GM12878 (cell line): ENCODE results near the gene TTLL7. TPM values are rescaled to one million over a fixed set of nuclear protein-coding genes. Genes with fewer than 3 reads are reported as not detected.

Source experiments
- ATAC-seq: fragments of 200-7000 bp; cut with Tn5 transposase; 3 replicates; pipeline ENCODE4 v1.9.1; 2020; ENCODE audit warnings: mild to moderate bottlenecking, moderate library complexity
- BruUV-seq: library from RNA; stranded (reverse); fragments of 400-500 nt; replicated peaks from 2 replicates; lab custom pipeline; 2021; lab: Mats Ljungman, UMichigan
- CTCF ChIA-PET: fragments of 300-600 bp; sonication (Branson Sonifier 250); formaldehyde crosslinking; extraction: SDS; loops from one replicate; lab custom pipeline; 2021; ENCODE audit warnings: inconsistent platforms; lab: Yijun Ruan, JAX
- POLR2A ChIA-PET: fragments of 350-600 bp; formaldehyde crosslinking; extraction: SDS; loops from one replicate; lab custom pipeline; 2021; ENCODE audit warnings: inconsistent platforms; lab: Charles Lee
- RAD21 ChIA-PET: fragments of 300-600 bp; sonication (Branson Sonifier 250); formaldehyde crosslinking; loops from one replicate; lab custom pipeline; 2023; ENCODE audit warnings: antibody characterized with exemption; ENCODE audit not compliant: unreplicated experiment; lab: Charles Lee
- SMC1A ChIA-PET: fragments of 300-600 bp; sonication (Branson Sonifier 250); formaldehyde crosslinking; loops from one replicate; lab custom pipeline; 2023; ENCODE audit not compliant: unreplicated experiment, uncharacterized antibody; lab: Charles Lee
- DNase-seq: peaks from one replicate; pipeline ENCODE4 v3.0.0-alpha.2; 2011; ENCODE audit warnings: low read depth, low spot score
- FAIRE-seq: peaks from 3 replicates; lab custom pipeline; 2011; peaks lifted over from hg19 to GRCh38; lab: Jason Lieb, UNC
- H2AFZ ChIP-seq: 2 replicates; pipeline ENCODE4 v1.6.0; 2011; ENCODE audit warnings: low read depth, low read length, control low read depth; ENCODE audit not compliant: control insufficient read depth
- H3K27ac ChIP-seq: 2 replicates; pipeline ENCODE4 v1.5.1; 2011; ENCODE audit warnings: control low read depth; ENCODE audit not compliant: control insufficient read depth, insufficient read depth
- H3K27me3 ChIP-seq, 2 experiments: replicated peaks in 1 of 2; 2 replicates each; pipeline versions ENCODE4 v1.6.0 to v1.6.1; 2011; ENCODE audit warnings: low read length in 1 of 2; ENCODE audit not compliant: control insufficient read depth in 2 of 2, insufficient read depth in 2 of 2
- H3K36me3 ChIP-seq, 2 experiments: 2 replicates each; pipeline ENCODE4 v1.5.1; 2011; ENCODE audit warnings: low read length in 1 of 2; ENCODE audit not compliant: control insufficient read depth in 2 of 2, insufficient read depth in 2 of 2
- H3K4me1 ChIP-seq: 2 replicates; pipeline ENCODE4 v1.6.1; 2011; ENCODE audit warnings: mild to moderate bottlenecking, low read length, moderate library complexity, mixed read lengths; ENCODE audit not compliant: control insufficient read depth, insufficient read depth
- H3K4me2 ChIP-seq: 2 replicates; pipeline ENCODE4 v1.6.0; 2011; ENCODE audit warnings: control low read depth; ENCODE audit not compliant: control insufficient read depth, insufficient read depth
- H3K4me3 ChIP-seq: fragments of 200-600 bp; sonication (generic); 2 replicates; pipeline ENCODE4 v1.5.1; 2016
- H3K79me2 ChIP-seq: 2 replicates; pipeline ENCODE4 v1.6.0; 2011; ENCODE audit warnings: low read length; ENCODE audit not compliant: control insufficient read depth, insufficient read depth
- H3K9ac ChIP-seq: 2 replicates; pipeline ENCODE4 v1.8.0; 2011; ENCODE audit warnings: low read length, control low read depth, mixed read lengths; ENCODE audit not compliant: control insufficient read depth, insufficient read depth
- H3K9me3 ChIP-seq: replicated peaks from 3 replicates; pipeline ENCODE4 v1.5.1; 2011; ENCODE audit warnings: mild to moderate bottlenecking, low read length; ENCODE audit not compliant: control insufficient read depth, insufficient read depth
- H4K20me1 ChIP-seq: 2 replicates; pipeline ENCODE4 v1.6.0; 2011; ENCODE audit not compliant: control insufficient read depth, insufficient read depth
- CBFB ChIP-seq: IDR thresholded peaks from 2 replicates; pipeline ENCODE4 v1.6.1; 2016; ENCODE audit warnings: antibody characterized with exemption, low read depth
- CBX3 ChIP-seq: fragments of 200-600 bp; sonication (generic); IDR thresholded peaks from 2 replicates; pipeline ENCODE4 v1.6.1; 2016; ENCODE audit warnings: low read depth, borderline replicate concordance
- CEBPB ChIP-seq, 2 experiments: fragments of 150-350 bp in 1 of 2; IDR thresholded peaks; 2 replicates each; pipeline ENCODE4 v1.6.1; 2012 to 2014; ENCODE audit warnings: low read depth in 2 of 2, low read length in 2 of 2, borderline replicate concordance in 1 of 2, inconsistent platforms in 1 of 2
- EED ChIP-seq: sonication (generic); IDR thresholded peaks from 2 replicates; pipeline ENCODE4 v1.6.1; 2016; ENCODE audit warnings: antibody characterized with exemption, low read depth
- JUND ChIP-seq: IDR thresholded peaks from 2 replicates; pipeline ENCODE4 v1.6.1; 2012; ENCODE audit warnings: low read depth, mild to moderate bottlenecking, low read length, improper control_type of control experiment, moderate library complexity
- POLR2AphosphoS5 ChIP-seq: IDR thresholded peaks from 2 replicates; pipeline ENCODE4 v1.6.1; 2011; ENCODE audit warnings: mild to moderate bottlenecking, low read length, inconsistent platforms
- RELA ChIP-seq: fragments of 450-650 bp; IDR thresholded peaks from 2 replicates; pipeline ENCODE4 v1.8.0; 2014; ENCODE audit warnings: borderline replicate concordance; ENCODE audit not compliant: partially characterized antibody
- SMARCA5 ChIP-seq: fragments of 450-650 bp; IDR thresholded peaks from 2 replicates; pipeline ENCODE4 v1.6.1; 2017; ENCODE audit warnings: mild to moderate bottlenecking
- SREBF2 ChIP-seq: IDR thresholded peaks from 2 replicates; pipeline ENCODE4 v1.6.1; 2012; ENCODE audit warnings: mild to moderate bottlenecking, low read length
- SRF ChIP-seq, 2 experiments: IDR thresholded peaks; 2 replicates each; pipeline ENCODE4 v1.6.1; 2011; ENCODE audit warnings: low read depth in 2 of 2, low read length in 2 of 2, mild to moderate bottlenecking in 1 of 2, moderate library complexity in 1 of 2
- SUPT20H ChIP-seq: IDR thresholded peaks from 2 replicates; pipeline ENCODE4 v1.6.1; 2011; ENCODE audit warnings: low read depth, mild to moderate bottlenecking, low read length, moderate library complexity, borderline replicate concordance; ENCODE audit not compliant: control insufficient read depth
- TBL1XR1 ChIP-seq: IDR thresholded peaks from 2 replicates; pipeline ENCODE4 v1.6.1; 2012; ENCODE audit warnings: low read depth, low read length, improper control_type of control experiment
- WRNIP1 ChIP-seq: IDR thresholded peaks from 2 replicates; pipeline ENCODE4 v1.6.1; 2011; ENCODE audit warnings: low read depth, low read length, improper control_type of control experiment, borderline replicate concordance
- WGBS: methylation state at CpG from one replicate; pipeline ENCODE4 v1.1.6; 2016; ENCODE audit warnings: low lambda C conversion rate; ENCODE audit not compliant: insufficient replicate concordance, insufficient coverage; ENCODE audit errors: missing lambda C conversion rate; 5-methylcytosine and 5-hydroxymethylcytosine counted together
- in situ Hi-C: fragments of 300-500 bp; cut with MboI; formaldehyde crosslinking; loops from 9 replicates; pipeline ENCODE4 v1.14.3; 2018; ENCODE audit warnings: mixed read lengths
- intact Hi-C: fragments of 100-400 bp; cut with micrococcal nuclease; formaldehyde crosslinking; loops from one replicate; pipeline ENCODE4 v1.14.2; 2022; ENCODE audit not compliant: unreplicated experiment
- polyA plus RNA-seq, 11 experiments: library from polyadenylated mRNA; depleted of rRNA in 4 of 11; unstranded in 6 of 11; stranded (reverse) in 5 of 11; fragments of >200 nt; fragmentation: Nextera tagmentation in 4 of 11; fragmentation: Illumina TruSeq in 1 of 11; extraction: Ambion mirVana in 4 of 11; extraction: Trizol in 1 of 11; gene quantifications; 1 replicate in 1 of 11; 2 replicates in 10 of 11; pipeline versions ENCODE4 v1.2.1 to v1.2.3, GENCODE V29; 2011 to 2016; ENCODE audit warnings: inconsistent platforms in 2 of 11, missing spikeins in 2 of 11, low read depth in 1 of 11
- total RNA-seq, 4 experiments: library from RNA; depleted of rRNA in 3 of 4; stranded (reverse); fragments of >200 nt in 3 of 4; fragmentation: Illumina TruSeq in 1 of 4; extraction: Trizol in 1 of 4; gene quantifications; 2 replicates each; pipeline versions ENCODE4 v1.2.1 to v1.2.3, GENCODE V29; 2013 to 2021
- TF ChIP-seq, protein P1 (sequence below): IDR thresholded peaks from 2 replicates; pipeline ENCODE4 v1.6.1; 2012; ENCODE audit warnings: low read length, inconsistent platforms
- TF ChIP-seq, protein P2 (sequence below): fragments of 450-650 bp; IDR thresholded peaks from 2 replicates; pipeline ENCODE4 v1.6.1; 2017; ENCODE audit warnings: mild to moderate bottlenecking, low read depth, inconsistent platforms; ENCODE audit not compliant: poor library complexity, severe bottlenecking

Gene TTLL7
- total and polyA plus RNA-seq, 10 of the 15 experiments (the other 5 are each of a cell fraction or from before 2014, with no cell fraction given) = 0.03 to 1.4 (median 0.61) TPM

DNA sequence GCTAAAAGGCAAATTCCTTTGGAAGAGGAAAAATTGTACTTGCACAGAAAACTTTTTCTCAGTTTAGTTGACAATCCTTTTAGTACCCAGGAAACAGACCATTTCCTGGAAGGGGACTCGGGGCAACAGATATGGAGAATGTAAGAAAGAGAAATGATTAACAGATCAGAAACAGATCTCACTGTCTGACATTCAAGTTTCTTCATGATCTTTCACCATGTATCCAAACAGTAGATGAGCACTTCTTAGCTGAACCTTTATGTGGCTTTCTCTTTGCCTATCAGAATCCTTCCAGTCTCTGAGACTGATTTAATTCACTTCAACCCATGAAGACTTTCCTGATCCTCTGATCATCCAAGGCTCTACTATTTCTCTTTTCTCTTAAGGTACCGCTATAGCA is 2.7 kb downstream of the TTLL7 start:
- CTCF ChIA-PET = no interaction called here
- WGBS = 3% methylated on average over 2 of the region's 2 CpGs

More for the DNA sequence above, 2.7 kb downstream of the TTLL7 start:
- intact Hi-C loops (no loop called here), in situ Hi-C loops (no loop called here)
- TF ChIP-seq JUND (no peak), SUPT20H (no peak), POLR2AphosphoS5 (no peak), EED (no peak), CBX3 (no peak), SRF (IDR thresholded peaks at IDR 0.05; ENCODE audit: low read depth in 2 of 2, low read length in 2 of 2) (no peak), CBFB (no peak), TBL1XR1 (no peak), RELA (no peak), CEBPB (IDR thresholded peaks at IDR 0.05; ENCODE audit: borderline replicate concordance in 1 of 2, low read depth in 2 of 2, low read length in 2 of 2) (no peak), WRNIP1 (no peak), SREBF2 (no peak), SMARCA5 (no peak)
- TF ChIP-seq, protein P1, sequence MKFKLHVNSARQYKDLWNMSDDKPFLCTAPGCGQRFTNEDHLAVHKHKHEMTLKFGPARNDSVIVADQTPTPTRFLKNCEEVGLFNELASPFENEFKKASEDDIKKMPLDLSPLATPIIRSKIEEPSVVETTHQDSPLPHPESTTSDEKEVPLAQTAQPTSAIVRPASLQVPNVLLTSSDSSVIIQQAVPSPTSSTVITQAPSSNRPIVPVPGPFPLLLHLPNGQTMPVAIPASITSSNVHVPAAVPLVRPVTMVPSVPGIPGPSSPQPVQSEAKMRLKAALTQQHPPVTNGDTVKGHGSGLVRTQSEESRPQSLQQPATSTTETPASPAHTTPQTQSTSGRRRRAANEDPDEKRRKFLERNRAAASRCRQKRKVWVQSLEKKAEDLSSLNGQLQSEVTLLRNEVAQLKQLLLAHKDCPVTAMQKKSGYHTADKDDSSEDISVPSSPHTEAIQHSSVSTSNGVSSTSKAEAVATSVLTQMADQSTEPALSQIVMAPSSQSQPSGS = no peak
- TF ChIP-seq, protein P2, sequence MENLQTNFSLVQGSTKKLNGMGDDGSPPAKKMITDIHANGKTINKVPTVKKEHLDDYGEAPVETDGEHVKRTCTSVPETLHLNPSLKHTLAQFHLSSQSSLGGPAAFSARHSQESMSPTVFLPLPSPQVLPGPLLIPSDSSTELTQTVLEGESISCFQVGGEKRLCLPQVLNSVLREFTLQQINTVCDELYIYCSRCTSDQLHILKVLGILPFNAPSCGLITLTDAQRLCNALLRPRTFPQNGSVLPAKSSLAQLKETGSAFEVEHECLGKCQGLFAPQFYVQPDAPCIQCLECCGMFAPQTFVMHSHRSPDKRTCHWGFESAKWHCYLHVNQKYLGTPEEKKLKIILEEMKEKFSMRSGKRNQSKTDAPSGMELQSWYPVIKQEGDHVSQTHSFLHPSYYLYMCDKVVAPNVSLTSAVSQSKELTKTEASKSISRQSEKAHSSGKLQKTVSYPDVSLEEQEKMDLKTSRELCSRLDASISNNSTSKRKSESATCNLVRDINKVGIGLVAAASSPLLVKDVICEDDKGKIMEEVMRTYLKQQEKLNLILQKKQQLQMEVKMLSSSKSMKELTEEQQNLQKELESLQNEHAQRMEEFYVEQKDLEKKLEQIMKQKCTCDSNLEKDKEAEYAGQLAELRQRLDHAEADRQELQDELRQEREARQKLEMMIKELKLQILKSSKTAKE = no peak
- no peaks in the 10 kb centered on the region for H3K4me1 ChIP-seq
- no peaks in the 10 kb centered on the region; a peak in 2 of 4 replicates for H3K27me3 ChIP-seq
- no peak overlapping the region for H2AFZ ChIP-seq
- H3K79me2 ChIP-seq = no peaks in the 10 kb centered on the region
- no TSS peak for BruUV-seq
- H3K9me3 ChIP-seq = no peaks in the 10 kb centered on the region
- no peaks in the 10 kb centered on the region for H4K20me1 ChIP-seq
- ChIA-PET RAD21 (no interaction called here), SMC1A (no interaction called here), POLR2A (no interaction called here)
- DNase-seq (no peak), FAIRE-seq (no peak), ATAC-seq (no peak)
- no peak overlapping the region for H3K4me3 ChIP-seq
- no peak overlapping the region for H3K9ac ChIP-seq
- no peak overlapping the region for H3K27ac ChIP-seq
- no peaks in the 10 kb centered on the region for H3K36me3 ChIP-seq
- H3K4me2 ChIP-seq = no peak overlapping the region
